Measurements from ENCODE around the gene METTL23.

DNA sequence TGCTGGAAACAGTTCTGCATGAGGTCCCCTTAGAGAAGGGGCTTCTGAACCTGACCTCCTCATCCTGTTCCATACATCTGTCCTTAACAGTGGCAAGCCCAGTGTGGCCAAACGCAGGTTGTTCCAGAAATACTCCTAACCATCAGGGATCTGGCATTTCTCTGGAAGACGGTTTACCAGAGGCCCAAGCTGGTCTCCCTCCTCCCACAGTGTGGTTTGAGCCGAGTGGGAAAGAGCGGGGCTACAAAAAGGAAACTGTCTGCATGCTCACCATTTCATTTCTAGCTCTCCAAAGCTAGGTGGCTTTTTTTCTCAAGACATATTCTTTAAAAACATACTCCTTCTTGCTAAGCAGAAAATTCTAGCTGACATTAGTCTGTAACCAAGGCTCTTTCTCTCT is 21.8 kb upstream of the METTL23 start:
- TF ChIP-seq, protein P1, sequence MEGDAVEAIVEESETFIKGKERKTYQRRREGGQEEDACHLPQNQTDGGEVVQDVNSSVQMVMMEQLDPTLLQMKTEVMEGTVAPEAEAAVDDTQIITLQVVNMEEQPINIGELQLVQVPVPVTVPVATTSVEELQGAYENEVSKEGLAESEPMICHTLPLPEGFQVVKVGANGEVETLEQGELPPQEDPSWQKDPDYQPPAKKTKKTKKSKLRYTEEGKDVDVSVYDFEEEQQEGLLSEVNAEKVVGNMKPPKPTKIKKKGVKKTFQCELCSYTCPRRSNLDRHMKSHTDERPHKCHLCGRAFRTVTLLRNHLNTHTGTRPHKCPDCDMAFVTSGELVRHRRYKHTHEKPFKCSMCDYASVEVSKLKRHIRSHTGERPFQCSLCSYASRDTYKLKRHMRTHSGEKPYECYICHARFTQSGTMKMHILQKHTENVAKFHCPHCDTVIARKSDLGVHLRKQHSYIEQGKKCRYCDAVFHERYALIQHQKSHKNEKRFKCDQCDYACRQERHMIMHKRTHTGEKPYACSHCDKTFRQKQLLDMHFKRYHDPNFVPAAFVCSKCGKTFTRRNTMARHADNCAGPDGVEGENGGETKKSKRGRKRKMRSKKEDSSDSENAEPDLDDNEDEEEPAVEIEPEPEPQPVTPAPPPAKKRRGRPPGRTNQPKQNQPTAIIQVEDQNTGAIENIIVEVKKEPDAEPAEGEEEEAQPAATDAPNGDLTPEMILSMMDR (IDR thresholded peaks at IDR 0.05), result no peak
- TF ChIP-seq ZFX (IDR thresholded peaks at IDR 0.05; ENCODE audit: borderline replicate concordance), result no peak
